Activated naive CD4-positive, alpha-beta T cell treated with anti-CD3 and anti-CD28 coated beads, Interleukin-2, amount 50 U/mL, for 72 hours (primary cell): ENCODE results near the gene LDLRAD3. TPM values are rescaled to one million over a fixed set of nuclear protein-coding genes. Genes with fewer than 3 reads are reported as not detected.

Experiments used
- ATAC-seq, 2 donors: fragments of 150-1000 bp; cut with Tn5 transposase; 2 replicates each; pipeline ENCODE4 v1.10.0; 2021; ENCODE audit warnings: mild to moderate bottlenecking in 2 of 2, moderate library complexity in 2 of 2
- DNase-seq, 2 donors: peaks; one replicate each; pipeline ENCODE4 v3.0.0; 2021 to 2022; ENCODE audit warnings: low spot score in 2 of 2
- H3K27ac Mint-ChIP-seq, 2 donors: one replicate each; pipeline ENCODE4 v1.8.0; 2022; ENCODE audit warnings: mild to moderate bottlenecking in 2 of 2, mixed read lengths in 2 of 2
- H3K36me3 Mint-ChIP-seq, 2 donors: one replicate each; pipeline ENCODE4 v1.8.0; 2022; ENCODE audit warnings: mixed read lengths in 2 of 2
- H3K9me3 Mint-ChIP-seq, 2 donors: one replicate each; pipeline ENCODE4 v1.8.0; 2022; ENCODE audit warnings: mixed read lengths in 2 of 2
- total RNA-seq, 2 donors: library from RNA; stranded (reverse); gene quantifications; one replicate each; pipeline ENCODE4 v1.2.3, GENCODE V29; 2022

LDLRAD3 gene
- total RNA-seq, 2 donors from 2014 or later = 0.27 to 0.82 TPM

DNA sequence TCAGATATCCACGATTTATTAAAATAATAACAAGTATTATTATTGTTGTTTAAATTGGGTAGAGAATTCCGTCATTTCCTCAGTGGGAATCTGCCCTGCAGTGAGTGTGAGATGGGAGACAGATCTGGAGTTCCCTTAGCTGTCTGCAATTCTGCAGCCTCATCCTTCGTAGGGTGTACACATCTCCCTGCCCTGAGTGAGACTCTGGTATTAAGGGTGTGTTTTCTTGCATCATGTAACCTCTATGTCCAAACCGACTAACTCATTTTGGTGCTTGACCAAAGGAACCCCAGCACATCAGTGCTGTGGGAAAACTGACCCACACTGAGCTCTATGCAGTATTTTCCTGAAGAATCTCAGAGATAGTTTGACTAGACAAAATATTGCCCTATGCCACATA, 157.6 kb downstream of the LDLRAD3 start:
- Mint-ChIP-seq H3K9me3 (no peaks in the 10 kb centered on the region), H3K27ac (no peak overlapping the region), H3K36me3 (no peaks in the 10 kb centered on the region)
- DNase-seq (no peak), ATAC-seq (no peak)

- DNase-seq = no peak
- no peaks in the 10 kb centered on the region for H3K9me3 Mint-ChIP-seq
- ATAC-seq = no peak
- H3K27ac Mint-ChIP-seq = no peak overlapping the region
- H3K36me3 Mint-ChIP-seq = no peaks in the 10 kb centered on the region
Measured at GRCh38 chr11:36102868-36103267, 159.0 kb downstream of the LDLRAD3 start.

DNA sequence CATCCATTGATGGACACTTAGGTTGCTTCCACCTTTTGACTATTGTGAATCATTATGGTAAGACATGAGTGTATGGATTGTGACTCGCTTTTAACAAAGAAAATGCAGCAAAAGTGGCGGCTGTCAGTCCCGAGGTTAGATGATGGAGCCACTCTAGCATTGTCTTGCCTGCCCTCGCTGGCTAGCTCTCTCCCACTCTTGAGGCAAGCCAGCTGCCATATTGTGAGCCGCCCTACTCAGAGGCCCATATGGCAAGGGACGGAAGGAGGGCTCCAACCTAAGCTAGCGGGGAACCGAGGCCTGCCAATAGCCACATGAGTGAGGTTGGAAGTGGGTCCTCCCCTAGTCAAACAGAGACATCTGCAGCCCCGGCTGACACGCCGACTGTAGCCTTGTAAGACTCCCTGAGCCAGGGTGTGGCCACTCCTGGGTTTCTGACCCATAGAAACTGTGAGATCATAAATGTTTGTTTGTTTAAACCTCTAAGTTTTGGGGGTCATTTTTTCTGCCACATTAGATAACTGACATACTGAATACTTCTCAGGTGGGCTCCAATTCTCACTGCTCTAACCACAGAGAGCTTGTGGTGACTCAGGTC, 160.2 kb downstream of the LDLRAD3 start:
- Mint-ChIP-seq H3K9me3 (no peaks in the 10 kb centered on the region), H3K36me3 (no peaks in the 10 kb centered on the region), H3K27ac (no peak overlapping the region)
- DNase-seq (no peak), ATAC-seq (no peak)

DNA sequence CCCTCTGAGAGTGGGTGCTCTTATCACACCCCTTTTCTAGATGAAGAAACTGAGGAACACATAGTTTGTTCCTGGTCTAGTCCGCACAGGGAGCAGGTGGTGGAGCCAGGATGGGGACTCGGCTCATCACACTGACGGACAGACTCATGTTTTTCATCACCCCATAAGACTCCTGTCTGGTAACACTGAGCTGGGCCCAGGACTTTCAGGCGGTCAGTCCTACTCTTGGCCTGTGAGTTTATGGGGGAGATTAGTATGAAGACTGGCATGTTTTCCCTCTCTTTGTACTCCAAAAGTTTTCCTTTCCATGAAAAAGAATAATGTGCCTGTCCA, 160.8 kb downstream of the LDLRAD3 start:
- DNase-seq (no peak), ATAC-seq (no peak)
- H3K27ac Mint-ChIP-seq = no peak overlapping the region
- H3K9me3 Mint-ChIP-seq = no peaks in the 10 kb centered on the region
- no peaks in the 10 kb centered on the region for H3K36me3 Mint-ChIP-seq

DNA sequence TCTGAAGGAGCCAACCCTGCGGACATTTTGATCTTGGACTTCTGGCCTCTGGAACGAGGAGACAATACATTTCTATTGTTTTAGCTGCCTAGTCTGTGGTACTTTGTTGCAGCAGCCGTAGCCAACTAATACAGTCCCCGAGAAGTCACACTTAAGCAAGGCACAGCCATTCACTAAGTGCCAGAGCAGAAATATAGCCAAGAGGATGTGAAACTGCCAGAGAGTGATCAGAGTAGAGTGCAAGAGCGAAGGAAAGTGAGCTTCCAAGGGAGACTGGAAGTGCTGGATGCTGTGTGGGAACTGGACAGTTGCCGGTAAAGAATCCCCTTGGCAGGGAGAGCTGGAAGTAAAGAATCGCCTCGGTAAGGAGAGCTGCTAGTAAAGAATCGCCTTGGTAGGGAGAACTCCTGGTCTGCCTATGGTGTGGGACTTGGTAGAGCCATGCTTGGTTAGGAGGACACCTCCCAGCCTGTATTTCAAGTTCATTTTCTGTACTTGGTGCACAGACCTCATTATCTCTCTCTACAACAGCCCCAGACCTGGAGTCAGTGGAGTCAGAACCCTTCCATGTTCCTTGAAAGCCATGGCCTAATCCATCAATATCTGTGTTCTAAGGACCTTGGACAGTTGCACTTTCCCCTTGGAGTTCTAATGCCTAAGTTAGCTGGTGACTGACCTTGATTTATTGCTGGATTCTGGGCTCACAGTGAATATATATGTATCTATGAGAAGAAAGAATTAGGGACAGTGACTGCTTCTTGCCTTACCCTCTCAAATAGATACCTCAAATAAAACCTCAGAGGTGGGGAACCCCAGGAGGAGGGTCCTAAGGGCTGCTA, 162.1 kb downstream of the LDLRAD3 start:
- H3K36me3 Mint-ChIP-seq = no peaks in the 10 kb centered on the region
- ATAC-seq = no peak
- DNase-seq = no peak

DNA sequence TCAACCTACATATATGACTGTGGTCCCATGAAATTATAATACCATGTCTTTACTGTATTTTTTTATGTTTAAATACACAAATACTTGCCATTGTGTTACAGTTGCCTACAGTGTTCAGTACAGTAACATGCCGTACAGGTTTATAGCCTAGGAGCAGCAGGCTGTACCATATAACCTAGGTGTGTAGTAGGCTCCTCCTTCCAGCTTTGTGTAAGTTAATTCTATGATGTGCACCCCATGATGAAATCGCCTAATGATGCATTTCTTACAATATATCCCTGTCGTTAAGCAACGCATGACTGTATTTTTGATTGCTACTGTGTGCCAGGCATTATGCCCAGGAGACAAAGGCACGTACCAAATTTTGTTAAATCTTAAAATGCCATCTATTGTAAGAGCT, 163.7 kb downstream of the LDLRAD3 start:
- Mint-ChIP-seq H3K36me3 (no peaks in the 10 kb centered on the region), H3K27ac (no peak overlapping the region), H3K9me3 (peaks cover 0 to 2% of the 10 kb centered on the region in 2 donors)
- DNase-seq (no peak), ATAC-seq (no peak)

More for the DNA sequence above, 162.1 kb downstream of the LDLRAD3 start:
- Mint-ChIP-seq H3K9me3 (no peaks in the 10 kb centered on the region), H3K27ac (no peak overlapping the region)

DNA sequence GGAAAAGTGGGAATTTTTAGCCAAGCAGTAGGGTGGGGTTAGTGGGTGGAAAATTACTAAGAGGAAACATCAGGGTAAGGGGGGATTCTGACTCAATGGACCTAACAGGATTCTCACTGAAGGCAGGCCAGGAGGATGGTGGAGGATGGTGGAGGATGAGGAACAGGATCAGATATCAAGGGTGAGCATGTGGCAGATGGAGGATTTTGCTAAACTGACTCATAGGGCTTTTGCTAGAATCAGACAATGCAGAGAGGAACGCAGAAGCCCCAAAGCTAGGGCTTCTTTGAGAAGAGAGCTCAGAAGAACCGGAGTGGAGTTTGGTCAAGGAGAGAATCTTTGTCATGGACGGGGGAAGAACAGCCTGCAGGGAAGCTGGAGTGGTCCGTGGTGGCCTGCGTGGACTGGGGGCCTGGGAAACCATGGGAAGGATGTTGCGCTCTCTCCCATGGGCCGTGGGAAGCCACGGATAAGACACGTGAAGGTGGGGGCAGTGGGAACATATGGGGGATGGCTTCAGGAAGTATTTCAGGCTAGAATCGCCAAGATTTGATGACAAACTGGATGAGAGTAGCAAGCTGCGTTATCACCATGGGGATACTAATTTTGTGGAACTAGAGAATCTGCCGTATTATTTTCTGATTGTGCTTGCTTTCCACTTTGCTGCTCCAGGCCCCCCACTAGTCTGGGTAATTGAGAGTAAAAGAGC, 165.2 kb downstream of the LDLRAD3 start:
- no peak for DNase-seq
- Mint-ChIP-seq H3K27ac (no peak overlapping the region), H3K9me3 (peaks cover 0 to 9% of the 10 kb centered on the region in 2 donors), H3K36me3 (no peaks in the 10 kb centered on the region)
- ATAC-seq = no peak

- Mint-ChIP-seq H3K36me3 (no peaks in the 10 kb centered on the region), H3K27ac (no peak overlapping the region), H3K9me3 (peaks cover 0 to 9% of the 10 kb centered on the region in 2 donors)
- ATAC-seq (no peak), DNase-seq (no peak)
Measured at GRCh38 chr11:36109590-36109849, 165.7 kb downstream of the LDLRAD3 start.

GRCh38 chr11:36109850-36110606, 166.2 kb downstream of the LDLRAD3 start:
- Mint-ChIP-seq H3K36me3 (no peaks in the 10 kb centered on the region), H3K27ac (no peak overlapping the region), H3K9me3 (peaks cover 0 to 15% of the 10 kb centered on the region in 2 donors)
- no peak for DNase-seq
- peak in 1 of 2 donors; percentile 81 for ATAC-seq

DNA sequence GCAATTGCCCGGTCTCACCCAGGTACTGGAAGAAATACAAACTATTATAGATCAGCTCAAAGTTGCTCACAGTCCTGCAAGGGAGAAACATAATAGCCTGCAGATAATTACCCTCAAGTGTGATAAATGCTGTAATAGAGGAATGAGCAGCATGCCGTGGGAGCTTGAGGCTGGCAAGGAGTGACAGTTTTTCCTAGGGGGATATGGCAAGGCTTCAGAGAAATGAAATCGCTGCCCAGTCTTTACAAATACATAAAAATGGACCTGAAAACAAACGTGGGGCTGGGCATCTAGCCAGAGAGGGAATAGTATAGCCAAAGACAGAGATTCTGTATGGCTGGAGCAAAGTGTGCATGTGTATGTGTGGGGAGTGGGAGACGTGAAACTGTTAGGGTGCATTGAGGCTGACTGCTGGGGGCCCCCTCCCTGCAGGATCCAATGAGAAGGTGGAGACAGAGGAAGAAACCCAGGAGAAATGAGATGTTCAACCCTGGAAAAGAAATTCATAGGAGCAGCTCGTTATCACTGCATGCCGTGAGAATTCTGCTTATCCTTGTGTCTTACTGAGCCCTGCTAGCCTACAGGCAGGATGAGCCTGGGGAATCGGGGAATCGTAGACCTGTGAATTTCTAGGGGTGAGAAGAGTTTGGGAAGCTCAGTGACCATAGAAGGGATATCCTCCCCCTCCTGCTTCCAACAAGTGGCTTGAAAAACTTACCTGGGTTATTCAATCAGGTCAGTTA, 167.0 kb downstream of the LDLRAD3 start:
- ATAC-seq (no peak), DNase-seq (no peak)
- Mint-ChIP-seq H3K36me3 (no peaks in the 10 kb centered on the region), H3K27ac (peak overlapping the region in 1 of 2 donors; percentile 1), H3K9me3 (peaks cover 0 to 15% of the 10 kb centered on the region in 2 donors)

- ATAC-seq (no peak), DNase-seq (no peak)
- Mint-ChIP-seq H3K27ac (no peak overlapping the region), H3K36me3 (no peaks in the 10 kb centered on the region), H3K9me3 (peaks cover 0 to 15% of the 10 kb centered on the region in 2 donors)
Measured at GRCh38 chr11:36114095-36114494, 170.2 kb downstream of the LDLRAD3 start.

DNA sequence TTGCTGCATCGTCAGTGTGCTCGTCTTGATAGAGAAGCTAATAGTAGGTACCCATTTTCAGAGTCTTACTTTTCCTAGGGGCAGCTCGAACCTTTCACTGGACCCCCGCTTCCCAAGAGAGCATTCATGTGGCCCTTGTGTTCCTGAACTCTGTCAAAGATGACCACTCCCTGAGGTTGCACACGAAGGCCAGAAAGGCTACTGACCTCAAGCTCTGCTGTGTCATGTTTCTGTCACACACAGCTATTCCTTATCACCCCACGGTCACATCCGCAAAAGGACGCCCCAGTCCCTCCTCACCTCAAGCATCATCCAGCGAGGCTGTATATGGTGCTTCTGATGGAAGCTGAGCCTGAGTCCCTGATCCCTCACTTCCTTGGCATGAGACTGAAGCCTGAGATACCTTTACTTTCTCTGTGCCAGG, 171.5 kb downstream of the LDLRAD3 start:
- Mint-ChIP-seq H3K36me3 (no peaks in the 10 kb centered on the region), H3K9me3 (peaks cover 0 to 15% of the 10 kb centered on the region in 2 donors), H3K27ac (no peak overlapping the region)
- DNase-seq = no peak
- ATAC-seq = no peak

DNA sequence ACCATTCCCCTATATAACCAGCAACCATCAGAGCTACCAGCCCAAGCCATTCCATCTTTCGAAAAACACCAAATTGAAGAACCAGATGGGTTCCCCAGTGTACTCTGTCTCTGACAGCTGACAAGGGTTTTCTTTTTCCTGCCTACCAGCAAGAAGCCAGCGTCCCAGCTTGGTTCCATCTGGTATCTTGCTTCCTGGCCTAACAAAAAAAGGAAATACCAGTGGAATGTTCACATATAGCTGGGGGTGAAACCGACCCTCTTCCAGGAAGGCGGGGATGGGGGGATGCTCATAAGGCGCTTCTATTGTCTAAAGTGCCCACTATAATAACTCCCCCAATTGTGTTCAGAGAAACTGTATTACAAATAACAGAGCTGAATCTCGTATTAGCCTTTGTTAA, 172.3 kb downstream of the LDLRAD3 start:
- DNase-seq = no peak
- peaks cover 0 to 15% of the 10 kb centered on the region in 2 donors for H3K9me3 Mint-ChIP-seq
- no peaks in the 10 kb centered on the region for H3K36me3 Mint-ChIP-seq
- ATAC-seq = no peak
- H3K27ac Mint-ChIP-seq = no peak overlapping the region

- no peaks in the 10 kb centered on the region for H3K36me3 Mint-ChIP-seq
Measured at GRCh38 chr11:36118084-36118483, 174.2 kb downstream of the LDLRAD3 start.

GRCh38 chr11:36119300-36119699, 175.4 kb downstream of the LDLRAD3 start:
- ATAC-seq (no peak), DNase-seq (no peak)
- Mint-ChIP-seq H3K36me3 (no peaks in the 10 kb centered on the region), H3K27ac (no peak overlapping the region), H3K9me3 (peaks cover 0 to 6% of the 10 kb centered on the region in 2 donors)

More at GRCh38 chr11:36118084-36118483, 174.2 kb downstream of the LDLRAD3 start:
- DNase-seq (no peak), ATAC-seq (no peak)
- Mint-ChIP-seq H3K9me3 (peaks cover 0 to 8% of the 10 kb centered on the region in 2 donors), H3K27ac (no peak overlapping the region)

DNA sequence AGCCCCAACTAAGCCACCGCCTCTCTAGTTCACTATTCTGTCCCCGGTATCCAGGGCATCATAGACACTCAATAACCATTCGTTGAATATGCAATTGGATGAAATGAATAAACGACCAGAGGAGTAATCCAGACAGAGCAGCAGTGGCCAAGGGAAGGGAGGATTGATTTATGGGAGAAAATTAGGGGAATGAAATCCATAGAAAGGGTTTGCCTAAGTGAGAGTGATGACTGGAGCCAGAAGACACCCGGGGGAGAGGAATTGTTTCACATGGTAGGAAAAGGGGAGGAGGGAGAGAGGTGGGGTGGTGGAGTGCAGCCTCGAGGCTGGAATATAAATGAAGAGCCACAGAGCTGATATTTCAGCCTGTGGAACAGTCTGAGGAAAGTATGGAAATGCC, 177.2 kb downstream of the LDLRAD3 start:
- DNase-seq = no peak
- no peak for ATAC-seq
- Mint-ChIP-seq H3K27ac (no peak overlapping the region), H3K36me3 (no peaks in the 10 kb centered on the region), H3K9me3 (no peaks in the 10 kb centered on the region)
